Activated naive CD4-positive, alpha-beta T cell treated with anti-CD3 and anti-CD28 coated beads, Interleukin-2, amount 10 ng/mL, durations not matched to agents 7 days and 5 days (primary cell): ENCODE data around the gene ATG2A.

Experiments
- CTCF ChIA-PET: fragments of 350-600 bp; sonication (Branson Sonifier 250); formaldehyde crosslinking; loops from one replicate; lab custom pipeline; 2021; ENCODE audit warnings: antibody characterized with exemption; lab: Charles Lee
- DNase-seq: peaks from one replicate; pipeline ENCODE4 v3.0.0-alpha.2; 2020
- H3K27ac Mint-ChIP-seq: one replicate; pipeline ENCODE4 v1.8.0; 2021; ENCODE audit warnings: mild to moderate bottlenecking, moderate library complexity, mixed read lengths
- H3K27me3 Mint-ChIP-seq: one replicate; pipeline ENCODE4 v1.8.0; 2021; ENCODE audit warnings: mild to moderate bottlenecking, mixed read lengths
- H3K36me3 Mint-ChIP-seq: one replicate; pipeline ENCODE4 v1.8.0; 2021; ENCODE audit warnings: mixed read lengths
- H3K4me1 Mint-ChIP-seq: one replicate; pipeline ENCODE4 v1.8.0; 2021; ENCODE audit warnings: mixed read lengths
- H3K4me3 Mint-ChIP-seq: one replicate; pipeline ENCODE4 v1.8.0; 2021; ENCODE audit warnings: mild to moderate bottlenecking, moderate library complexity, mixed read lengths
- H3K9me3 Mint-ChIP-seq: one replicate; pipeline ENCODE4 v1.8.0; 2021; ENCODE audit warnings: mixed read lengths

The ATG2A gene

GRCh38 chr11:64917663-64917995 is 620 bp upstream of the ATG2A start:
- H3K27ac Mint-ChIP-seq = peak overlapping the region; percentile 99
- CTCF ChIA-PET = no interaction called here
- peaks cover 4% of the 10 kb centered on the region for H3K36me3 Mint-ChIP-seq
- H3K27me3 Mint-ChIP-seq = no peaks in the 10 kb centered on the region
- peaks cover 33% of the 10 kb centered on the region for H3K4me1 Mint-ChIP-seq
- H3K9me3 Mint-ChIP-seq = no peaks in the 10 kb centered on the region
- H3K4me3 Mint-ChIP-seq = peak overlapping the region; percentile 91
- no peak for DNase-seq

GRCh38 chr11:64916040-64916774 is 802 bp downstream of the ATG2A start:
- Mint-ChIP-seq H3K27ac (peak overlapping the region; percentile 99), H3K9me3 (no peaks in the 10 kb centered on the region), H3K4me3 (peak overlapping the region; percentile 91), H3K4me1 (peaks cover 31% of the 10 kb centered on the region), H3K27me3 (no peaks in the 10 kb centered on the region), H3K36me3 (peaks cover 13% of the 10 kb centered on the region)
- DNase-seq = peak; percentile 78
- CTCF ChIA-PET = interaction anchor here (1.0 to 1.7 kb wide), 3 partner anchors 10 to 79 kb away, joined by 3 to 6 read pairs (median 3); no protein-coding TSS in a partner anchor

DNA sequence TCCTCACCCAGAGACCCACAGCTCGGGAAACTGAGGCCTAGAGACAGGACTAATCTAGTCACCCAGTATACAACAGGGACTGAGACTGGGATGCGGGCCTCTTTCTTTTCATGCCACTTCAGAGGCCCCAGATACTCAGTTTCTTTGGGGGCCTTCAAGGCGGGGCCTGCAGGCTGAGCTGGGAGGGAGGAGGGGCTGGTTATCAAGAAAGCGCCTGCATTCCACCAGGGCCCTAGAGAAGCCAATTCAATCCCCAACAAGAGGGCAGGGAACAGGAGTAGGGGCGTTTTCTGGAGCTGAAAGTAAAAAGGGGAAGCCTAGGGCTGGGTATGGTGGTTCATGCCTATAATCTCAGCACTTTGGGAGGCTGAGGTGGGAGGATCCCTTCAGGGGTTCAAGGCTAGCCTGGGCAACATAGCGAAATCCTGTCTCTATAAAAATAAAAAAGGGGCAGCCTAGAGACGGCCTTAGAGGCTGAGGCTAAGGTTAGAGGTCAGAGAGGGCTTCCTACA is 1.6 kb downstream of the ATG2A start:
- Mint-ChIP-seq H3K36me3 (peaks cover 17% of the 10 kb centered on the region), H3K27me3 (no peaks in the 10 kb centered on the region), H3K27ac (peak overlapping the region; percentile 99), H3K4me3 (peak overlapping the region; percentile 91), H3K9me3 (no peaks in the 10 kb centered on the region), H3K4me1 (peaks cover 31% of the 10 kb centered on the region)
- DNase-seq = no peak
- CTCF ChIA-PET = interaction anchor here (1.7 kb wide), 1 partner anchor 68 kb away, joined by 6 read pairs; no protein-coding TSS in a partner anchor

DNA sequence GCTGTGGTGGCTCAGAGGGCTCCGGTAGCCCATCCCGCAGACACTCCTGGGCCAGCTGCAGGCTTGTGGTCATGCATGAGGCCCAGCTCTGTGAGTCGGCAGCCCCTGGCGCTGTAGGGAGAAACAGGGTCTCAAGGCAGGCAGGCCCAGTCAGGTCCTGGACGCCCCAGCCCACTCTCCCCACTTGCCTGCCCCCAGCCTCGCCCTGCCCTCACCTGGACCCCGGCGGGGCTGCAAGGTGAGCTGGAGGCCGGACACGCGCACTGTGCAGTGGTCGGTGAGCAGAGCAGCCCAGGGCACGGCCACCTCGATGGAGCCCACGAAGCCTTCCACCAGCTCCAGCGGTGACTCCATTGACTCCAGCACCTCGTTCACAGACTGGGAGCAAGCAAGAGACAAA is 2.9 kb downstream of the ATG2A start:
- no peak overlapping the region for H3K27ac Mint-ChIP-seq
- no peaks in the 10 kb centered on the region for H3K27me3 Mint-ChIP-seq
- CTCF ChIA-PET = no interaction called here
- H3K4me1 Mint-ChIP-seq = peaks cover 31% of the 10 kb centered on the region
- no peaks in the 10 kb centered on the region for H3K9me3 Mint-ChIP-seq
- peaks cover 17% of the 10 kb centered on the region for H3K36me3 Mint-ChIP-seq
- no peak overlapping the region for H3K4me3 Mint-ChIP-seq
- no peak for DNase-seq

- H3K9me3 Mint-ChIP-seq = no peaks in the 10 kb centered on the region
- peaks cover 27% of the 10 kb centered on the region for H3K4me1 Mint-ChIP-seq
- H3K27me3 Mint-ChIP-seq = no peaks in the 10 kb centered on the region
- H3K36me3 Mint-ChIP-seq = peaks cover 21% of the 10 kb centered on the region
- no peak overlapping the region for H3K4me3 Mint-ChIP-seq
- CTCF ChIA-PET = interaction anchor here (1.0 to 1.4 kb wide), 2 partner anchors 128 to 197 kb away, joined by 3 to 5 read pairs; partner anchors contain the start of gene SAC3D1
- DNase-seq = no peak
- H3K27ac Mint-ChIP-seq = peak overlapping the region; percentile 67
Observed at GRCh38 chr11:64913171-64913727, 3.8 kb downstream of the ATG2A start.

- CTCF ChIA-PET = interaction anchor here (1.0 to 1.4 kb wide), 2 partner anchors 18 to 199 kb away, joined by 3 to 5 read pairs; no protein-coding TSS in a partner anchor
- Mint-ChIP-seq H3K27ac (peak overlapping the region; percentile 70), H3K9me3 (no peaks in the 10 kb centered on the region), H3K27me3 (no peaks in the 10 kb centered on the region), H3K4me1 (peaks cover 18% of the 10 kb centered on the region), H3K4me3 (no peak overlapping the region), H3K36me3 (peaks cover 25% of the 10 kb centered on the region)
- DNase-seq = no peak
Observed at GRCh38 chr11:64911689-64912088, 5.3 kb downstream of the ATG2A start.

- H3K9me3 Mint-ChIP-seq = no peaks in the 10 kb centered on the region
- H3K36me3 Mint-ChIP-seq = peaks cover 25% of the 10 kb centered on the region
- CTCF ChIA-PET = interaction anchor here (1.0 kb wide), 1 partner anchor 17 kb away, joined by 3 read pairs; no protein-coding TSS in a partner anchor
- no peak overlapping the region for H3K4me3 Mint-ChIP-seq
- DNase-seq = no peak
- peaks cover 13% of the 10 kb centered on the region for H3K4me1 Mint-ChIP-seq
- peak overlapping the region; percentile 70 for H3K27ac Mint-ChIP-seq
- H3K27me3 Mint-ChIP-seq = no peaks in the 10 kb centered on the region
Observed at GRCh38 chr11:64911142-64911541, 5.9 kb downstream of the ATG2A start.

GRCh38 chr11:64910451-64911093 is 6.4 kb downstream of the ATG2A start:
- CTCF ChIA-PET = interaction anchor here (1.0 kb wide), 1 partner anchor 17 kb away, joined by 3 read pairs; no protein-coding TSS in a partner anchor
- DNase-seq = no peak
- Mint-ChIP-seq H3K9me3 (no peaks in the 10 kb centered on the region), H3K27ac (peak overlapping the region; percentile 58), H3K4me1 (peaks cover 7% of the 10 kb centered on the region), H3K36me3 (peaks cover 26% of the 10 kb centered on the region), H3K27me3 (no peaks in the 10 kb centered on the region), H3K4me3 (no peak overlapping the region)

DNA sequence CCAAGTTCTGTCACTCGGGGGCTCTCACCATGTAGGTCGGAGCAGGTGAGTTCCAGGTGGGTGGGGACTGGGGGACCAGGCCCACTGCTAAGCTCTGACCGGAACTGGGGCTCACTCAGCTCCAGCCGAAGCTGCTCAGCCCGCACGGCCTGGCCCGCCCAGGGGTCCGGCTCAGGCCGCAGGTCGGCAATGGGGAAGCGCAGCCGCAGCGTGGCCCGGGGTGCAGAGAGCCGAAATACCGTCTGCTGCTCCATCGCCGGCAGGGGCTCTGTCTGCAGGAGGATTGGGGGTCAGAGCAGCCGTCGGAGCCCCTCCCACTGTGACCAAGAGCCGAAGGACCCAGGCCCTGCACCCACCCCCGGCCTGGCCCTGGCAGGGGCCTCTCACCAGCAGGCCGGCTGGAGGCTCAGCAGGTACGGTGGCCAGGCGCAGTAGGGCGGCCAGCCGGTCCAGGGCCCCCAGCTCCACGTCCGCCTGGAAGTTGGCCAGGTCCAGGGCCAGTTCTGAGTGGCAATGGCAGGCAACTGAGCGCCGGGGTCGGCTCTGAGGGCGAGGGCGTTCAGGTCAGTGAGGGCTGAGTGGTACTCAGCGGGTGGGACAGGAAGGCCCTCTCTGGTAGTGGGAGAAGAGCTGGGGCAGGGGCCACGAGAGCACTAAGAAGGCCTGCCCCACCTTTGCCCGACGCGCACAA is 7.2 kb downstream of the ATG2A start:
- Mint-ChIP-seq H3K9me3 (no peaks in the 10 kb centered on the region), H3K27me3 (no peaks in the 10 kb centered on the region), H3K4me3 (no peak overlapping the region), H3K27ac (no peak overlapping the region), H3K4me1 (peaks cover 3% of the 10 kb centered on the region), H3K36me3 (peaks cover 30% of the 10 kb centered on the region)
- CTCF ChIA-PET = no interaction called here
- no peak for DNase-seq

DNA sequence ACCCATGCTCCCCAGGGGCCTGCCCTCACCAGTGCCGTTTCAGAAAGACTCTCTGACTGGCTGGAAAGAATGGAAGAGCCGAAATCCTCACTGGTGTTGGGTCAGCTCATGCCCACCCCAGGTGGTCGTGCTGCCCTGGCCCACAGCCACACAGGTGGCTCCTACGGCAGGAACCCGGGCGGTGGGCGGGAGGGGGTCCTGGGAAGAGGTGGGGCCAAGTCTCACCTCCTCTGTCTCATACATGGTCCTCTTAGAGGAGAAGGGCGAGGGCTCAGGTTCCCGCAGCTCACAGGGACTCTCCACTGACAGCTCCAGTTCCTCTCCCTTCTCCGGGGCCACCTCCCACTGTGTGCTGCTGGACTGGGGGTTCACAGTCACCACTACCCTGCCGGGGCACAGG is 8.2 kb downstream of the ATG2A start:
- DNase-seq = no peak
- CTCF ChIA-PET = no interaction called here
- Mint-ChIP-seq H3K36me3 (peaks cover 30% of the 10 kb centered on the region), H3K27ac (no peak overlapping the region), H3K4me3 (no peak overlapping the region), H3K9me3 (no peaks in the 10 kb centered on the region), H3K4me1 (no peaks in the 10 kb centered on the region), H3K27me3 (no peaks in the 10 kb centered on the region)

GRCh38 chr11:64906314-64906635 is 10.7 kb downstream of the ATG2A start:
- H3K9me3 Mint-ChIP-seq = no peaks in the 10 kb centered on the region
- peaks cover 6% of the 10 kb centered on the region for H3K4me1 Mint-ChIP-seq
- CTCF ChIA-PET = interaction anchor here (0.9 kb wide), 1 partner anchor 10 kb away, joined by 3 read pairs; the partner anchor contains the start of gene ATG2A
- no peak overlapping the region for H3K27ac Mint-ChIP-seq
- DNase-seq = no peak
- no peaks in the 10 kb centered on the region for H3K27me3 Mint-ChIP-seq
- peaks cover 24% of the 10 kb centered on the region for H3K36me3 Mint-ChIP-seq
- no peak overlapping the region for H3K4me3 Mint-ChIP-seq

DNA sequence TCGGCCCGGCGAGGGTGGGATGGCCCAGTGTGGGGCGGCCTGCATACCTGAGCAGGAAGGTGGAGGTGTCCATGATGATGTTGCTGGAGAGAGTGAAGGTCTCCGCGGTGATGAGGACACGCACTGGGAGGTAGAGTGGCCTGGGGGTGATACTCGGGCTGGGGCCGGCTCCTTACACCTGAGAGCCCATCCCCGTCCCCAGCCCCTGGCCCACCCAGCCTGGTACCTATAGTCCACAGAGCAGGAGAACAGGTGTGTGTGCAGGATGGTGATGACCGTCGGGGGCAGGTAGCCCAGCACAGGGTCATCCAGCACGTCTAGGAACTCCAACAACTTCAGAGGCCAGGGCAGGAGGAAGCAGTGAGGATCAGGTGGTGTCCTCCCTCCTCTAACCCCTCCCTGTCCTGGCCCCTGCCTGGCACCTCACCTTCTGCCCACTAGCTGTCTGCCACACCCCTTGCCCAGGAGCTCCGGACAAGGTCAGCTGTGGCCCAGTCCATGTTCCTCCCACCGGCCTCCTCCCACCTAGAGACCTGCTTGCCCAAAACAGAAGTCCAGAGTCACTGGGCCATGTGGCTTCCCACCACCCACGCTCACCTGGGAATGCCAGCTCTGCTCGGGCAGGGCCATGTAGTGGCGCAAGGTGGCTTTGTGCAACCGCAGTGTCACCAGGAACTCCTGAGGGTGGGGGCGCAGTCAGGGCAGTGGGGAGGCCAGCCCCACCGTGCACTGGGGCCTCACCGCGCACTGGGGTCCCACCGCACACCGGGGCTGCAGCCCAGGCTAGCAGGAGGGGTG is 11.3 kb downstream of the ATG2A start:
- Mint-ChIP-seq H3K9me3 (no peaks in the 10 kb centered on the region), H3K4me3 (no peak overlapping the region), H3K27me3 (no peaks in the 10 kb centered on the region), H3K27ac (no peak overlapping the region), H3K36me3 (peaks cover 20% of the 10 kb centered on the region), H3K4me1 (peaks cover 7% of the 10 kb centered on the region)
- CTCF ChIA-PET = interaction anchor here (0.9 to 1.5 kb wide), 2 partner anchors 10 to 11 kb away, joined by 3 to 4 read pairs; partner anchors contain the start of gene ATG2A
- no peak for DNase-seq

DNA sequence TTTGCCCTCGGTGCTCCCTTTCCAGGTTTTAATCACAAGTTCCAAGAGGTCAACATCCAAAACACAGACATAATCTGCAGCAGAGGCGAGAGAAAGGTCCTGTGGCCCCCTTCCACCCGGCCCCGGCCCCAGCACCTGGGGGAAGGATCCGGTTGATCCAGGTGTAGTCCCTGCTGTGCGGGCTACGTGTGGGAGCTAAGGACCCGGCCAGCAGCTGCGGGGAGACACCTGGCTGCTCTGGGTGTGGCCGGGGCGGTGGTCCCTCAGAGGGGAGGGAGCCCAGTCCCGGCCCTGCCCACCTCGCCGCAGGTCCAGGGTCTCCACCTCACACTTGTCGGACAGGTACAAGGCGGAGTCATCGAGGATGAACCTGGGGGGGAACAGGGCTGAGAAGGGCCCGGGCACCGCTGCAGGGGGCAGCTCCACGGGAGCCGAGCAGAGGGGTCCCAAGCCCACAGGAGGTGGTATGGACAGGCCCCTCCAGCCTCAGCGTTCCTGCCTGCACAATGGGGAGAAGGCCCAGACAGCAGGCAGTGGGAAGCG is 13.6 kb downstream of the ATG2A start:
- H3K36me3 Mint-ChIP-seq = peaks cover 25% of the 10 kb centered on the region
- peaks cover 12% of the 10 kb centered on the region for H3K4me1 Mint-ChIP-seq
- no peaks in the 10 kb centered on the region for H3K27me3 Mint-ChIP-seq
- no peak overlapping the region for H3K27ac Mint-ChIP-seq
- no peaks in the 10 kb centered on the region for H3K9me3 Mint-ChIP-seq
- CTCF ChIA-PET = interaction anchor here (1.2 kb wide), 1 partner anchor 55 kb away, joined by 3 read pairs; no protein-coding TSS in a partner anchor
- no peak for DNase-seq
- H3K4me3 Mint-ChIP-seq = no peak overlapping the region
